Stimulated activated CD8-positive, alpha-beta memory T cell treated with anti-CD3 and anti-CD28 coated beads, Interleukin-15, amount 100 ng/mL, for 48 hours (primary cell): ENCODE measurements around the gene PXDN.

Source experiments
- DNase-seq, 2 donors: peaks; one replicate each; pipeline ENCODE4 v3.0.0-alpha.2; 2020; ENCODE audit warnings: low read depth in 2 of 2

PXDN gene

GRCh38 chr2:1599301-1600085, 144.8 kb downstream of the PXDN start:
- no peak for DNase-seq

- no peak for DNase-seq
Observed at GRCh38 chr2:1598800-1599199, 145.5 kb downstream of the PXDN start.

GRCh38 chr2:1598041-1598710, 146.1 kb downstream of the PXDN start:
- DNase-seq = no peak

DNA sequence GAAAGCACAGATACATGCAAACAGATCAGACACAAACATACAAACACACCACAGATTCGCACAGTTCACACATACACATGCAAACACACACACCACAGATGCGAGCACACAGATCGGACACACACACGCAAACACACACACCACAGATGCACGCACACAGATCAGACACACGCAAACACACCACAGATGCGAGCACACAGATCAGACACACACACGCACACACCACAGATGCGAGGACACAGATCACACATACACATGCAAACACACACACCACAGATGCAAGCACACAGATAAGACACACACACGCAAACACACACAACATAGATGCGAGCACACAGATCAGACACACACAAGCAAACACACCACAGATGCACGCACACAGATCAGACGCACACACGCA, 149.0 kb downstream of the PXDN start:
- DNase-seq = no peak

GRCh38 chr2:1594373-1595171, 149.7 kb downstream of the PXDN start:
- no peak for DNase-seq

- no peak for DNase-seq
Observed at GRCh38 chr2:1594123-1594372, 150.3 kb downstream of the PXDN start.

DNA sequence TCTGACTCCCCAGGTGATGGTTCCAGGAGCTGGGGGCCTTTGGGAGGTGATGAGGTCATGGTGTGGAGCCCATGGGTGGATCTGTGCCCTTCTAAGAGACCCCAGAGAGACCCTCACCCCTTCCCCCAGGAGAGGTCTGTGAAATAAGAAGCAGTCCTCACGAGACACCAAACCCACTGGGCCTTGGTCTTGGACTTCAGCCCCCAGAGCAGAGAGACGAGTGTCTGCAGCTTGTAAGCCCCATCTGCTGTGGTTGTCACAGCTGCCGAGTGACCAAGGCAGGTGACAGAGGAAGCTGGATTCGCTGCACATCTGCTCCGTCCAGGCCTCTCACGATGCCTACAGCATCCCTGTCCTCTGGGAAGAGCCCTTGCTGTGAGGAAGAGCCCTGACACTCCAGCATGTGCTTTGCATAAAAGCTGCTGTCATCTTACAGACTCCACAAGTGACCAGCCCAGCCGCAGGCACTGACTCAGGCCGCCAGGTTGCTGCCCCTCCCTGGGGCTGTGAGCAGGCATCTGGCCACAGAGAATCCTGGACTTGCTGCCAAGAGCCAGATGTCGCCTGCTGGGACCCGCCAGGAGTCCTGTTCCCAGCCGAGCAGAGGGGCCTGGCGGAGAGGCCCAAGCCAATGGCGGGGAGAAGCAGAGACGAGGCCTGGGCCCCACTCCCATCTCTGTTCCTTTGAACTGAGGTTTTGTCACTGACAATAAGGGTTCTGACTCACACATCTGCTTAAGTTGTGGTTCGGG, 150.8 kb downstream of the PXDN start:
- no peak for DNase-seq

DNA sequence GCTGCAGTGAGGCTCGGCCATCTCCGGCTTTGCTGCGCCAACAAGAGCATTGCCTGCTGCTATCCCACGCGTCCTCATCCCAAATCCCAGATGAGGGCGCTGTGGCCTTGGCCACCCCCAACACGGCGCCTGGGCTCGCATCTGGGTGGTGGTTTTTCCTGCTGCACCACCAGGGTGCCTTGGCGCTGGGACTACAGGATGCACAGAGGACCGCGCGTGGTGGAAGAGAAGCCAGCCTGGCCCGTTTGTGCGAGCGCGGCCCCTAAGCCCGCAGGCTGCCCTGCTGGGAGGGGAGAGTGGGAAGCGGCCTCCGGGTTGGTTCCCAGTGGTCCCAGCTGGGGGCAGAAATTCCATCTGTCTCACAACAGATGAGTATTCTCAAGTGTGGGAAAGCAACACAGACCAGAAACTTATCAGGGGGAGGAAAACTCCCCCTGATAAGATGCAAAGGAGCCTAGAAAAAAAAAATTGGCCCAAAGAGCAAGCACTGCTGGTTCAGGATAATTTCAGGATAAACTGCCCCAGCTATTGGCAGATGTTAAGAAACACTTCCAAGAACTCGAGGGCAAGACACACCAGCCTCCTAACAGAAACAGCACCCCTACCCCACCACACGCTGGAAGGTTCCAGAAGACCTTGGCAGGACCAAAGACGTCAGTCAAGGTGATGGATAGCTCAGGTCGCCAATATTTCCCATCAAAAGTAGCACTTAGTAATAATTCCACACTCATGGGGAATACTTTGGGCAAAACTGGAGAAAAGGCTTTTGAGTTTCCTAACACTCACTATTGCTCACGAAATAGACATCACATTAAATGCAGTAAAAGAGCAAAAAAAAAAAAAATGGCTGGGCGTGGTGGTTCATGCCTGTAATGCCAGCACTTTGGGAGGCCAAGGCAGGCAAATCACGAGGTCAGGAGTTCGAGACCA, 152.1 kb downstream of the PXDN start:
- DNase-seq = no peak

- DNase-seq = no peak
Observed at GRCh38 chr2:1591461-1591770, 152.9 kb downstream of the PXDN start.

DNA sequence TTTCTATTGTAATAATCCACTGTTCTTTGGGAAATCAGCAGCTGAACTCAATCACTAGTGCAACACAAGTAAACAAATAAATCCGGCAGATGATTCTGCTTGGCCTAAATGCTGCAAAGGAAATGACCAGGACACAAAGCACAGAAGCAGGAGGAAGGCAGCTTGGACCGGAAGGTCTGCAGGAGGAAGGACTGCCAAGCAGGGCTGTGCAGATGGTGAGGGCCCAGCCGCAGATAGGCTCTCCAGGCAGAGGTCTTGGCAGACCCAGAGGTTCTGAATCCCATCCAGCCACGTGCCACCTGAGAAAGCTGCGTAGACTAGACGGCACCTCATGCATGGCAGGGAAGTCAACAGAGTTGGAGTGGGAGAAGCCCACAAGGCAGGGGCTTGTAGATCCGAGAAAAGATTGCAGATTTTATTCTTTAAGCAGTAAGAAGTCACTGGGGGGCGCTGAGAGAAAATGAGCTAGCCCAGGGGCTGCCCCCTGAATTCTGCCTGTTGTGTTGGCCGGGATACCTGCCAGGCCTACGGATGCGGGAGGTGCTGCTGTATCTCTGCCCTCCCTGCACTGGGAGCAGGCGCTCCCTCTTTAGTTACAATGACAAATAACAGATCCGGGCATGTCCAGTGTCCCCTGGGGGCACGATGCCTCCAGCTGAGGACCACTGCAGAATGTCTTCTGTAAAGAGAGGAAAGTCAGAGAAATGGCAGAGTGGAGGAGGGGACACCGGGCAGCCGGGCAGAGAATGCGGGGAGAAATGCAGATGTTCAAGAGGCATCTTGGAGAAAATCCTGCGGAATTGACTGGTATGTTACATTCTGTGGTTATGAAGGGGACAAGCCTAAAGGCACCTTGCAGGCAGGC, 153.5 kb downstream of the PXDN start:
- no peak for DNase-seq

- no peak for DNase-seq
Observed at GRCh38 chr2:1588978-1589621, 155.2 kb downstream of the PXDN start.

- DNase-seq = no peak
Observed at GRCh38 chr2:1588051-1588977, 156.0 kb downstream of the PXDN start.

DNA sequence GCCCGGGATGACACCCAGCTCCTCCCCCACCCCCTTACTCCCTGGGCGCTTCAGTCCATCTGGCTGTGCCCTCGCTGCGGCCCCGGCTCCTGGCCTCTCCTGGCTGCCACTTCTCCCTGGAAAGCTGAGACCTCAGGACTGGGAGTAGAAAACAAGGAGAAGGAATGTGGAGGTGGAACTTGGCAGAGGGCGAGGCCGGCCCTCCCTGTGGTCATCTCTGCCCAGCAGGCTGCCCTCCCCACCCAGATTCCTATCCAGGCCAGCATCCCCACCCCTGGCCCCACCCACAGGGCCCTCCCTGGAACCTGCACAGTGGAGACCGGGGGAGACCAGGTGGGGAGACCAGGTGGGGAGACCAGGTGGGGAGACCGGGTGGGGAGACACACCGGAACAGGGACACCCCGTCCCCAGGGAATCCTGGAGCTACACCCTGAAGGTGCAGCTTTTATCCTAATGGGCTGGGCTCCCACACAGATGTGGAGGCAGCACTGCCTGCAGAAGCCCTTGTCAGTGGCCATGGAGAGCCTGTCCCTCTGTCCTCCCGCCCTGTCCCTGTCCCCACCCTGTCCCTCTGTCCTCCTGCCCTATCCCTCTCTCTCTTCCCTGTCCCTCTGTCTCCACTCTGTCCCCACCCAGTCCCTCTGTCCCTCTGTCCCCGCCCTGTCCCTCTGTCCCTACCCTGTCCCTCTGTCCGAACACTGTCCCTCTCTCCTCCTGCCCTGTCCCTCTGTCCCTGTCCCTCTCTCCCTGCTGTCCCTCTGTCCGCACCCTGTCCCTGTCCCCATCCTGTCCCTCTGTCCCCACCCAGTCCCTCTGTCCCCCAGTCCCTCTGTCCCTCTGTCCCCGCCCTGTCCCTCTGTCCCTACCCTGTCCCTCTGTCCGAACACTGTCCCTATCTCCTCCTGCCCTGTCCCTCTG, 157.1 kb downstream of the PXDN start:
- no peak for DNase-seq

DNA sequence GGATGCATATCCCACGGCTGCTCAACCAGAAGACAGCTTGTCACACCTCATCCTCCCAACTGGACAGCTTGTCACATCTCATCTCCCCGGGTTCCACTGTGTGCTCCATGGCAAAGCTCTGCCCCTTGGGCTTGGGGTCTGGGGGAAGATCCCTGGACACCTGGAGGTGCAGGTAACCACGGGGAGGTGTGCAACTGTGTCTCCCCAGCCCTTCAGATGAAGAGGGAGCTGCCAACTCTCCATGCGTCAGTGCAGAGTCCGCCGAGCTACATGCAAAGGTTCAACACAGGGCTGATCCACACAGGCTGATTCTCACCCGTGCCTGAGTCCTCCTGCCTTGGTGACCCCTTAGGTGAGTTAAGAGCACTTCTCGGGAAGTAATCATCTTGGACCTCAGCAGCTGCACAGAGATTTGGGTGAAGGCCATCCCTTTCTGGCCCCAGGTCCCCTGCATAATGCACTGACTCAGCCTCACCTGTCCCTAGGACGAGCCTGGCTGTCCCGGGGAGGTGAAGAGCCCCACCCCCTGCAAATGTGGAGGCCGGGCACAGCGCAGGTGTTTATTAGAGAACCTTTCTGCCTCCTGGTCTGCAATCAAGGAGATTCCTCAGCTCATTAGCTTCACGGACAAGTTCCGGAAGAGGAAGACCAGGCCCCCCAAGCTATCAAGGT, 157.9 kb downstream of the PXDN start:
- DNase-seq = no peak

DNA sequence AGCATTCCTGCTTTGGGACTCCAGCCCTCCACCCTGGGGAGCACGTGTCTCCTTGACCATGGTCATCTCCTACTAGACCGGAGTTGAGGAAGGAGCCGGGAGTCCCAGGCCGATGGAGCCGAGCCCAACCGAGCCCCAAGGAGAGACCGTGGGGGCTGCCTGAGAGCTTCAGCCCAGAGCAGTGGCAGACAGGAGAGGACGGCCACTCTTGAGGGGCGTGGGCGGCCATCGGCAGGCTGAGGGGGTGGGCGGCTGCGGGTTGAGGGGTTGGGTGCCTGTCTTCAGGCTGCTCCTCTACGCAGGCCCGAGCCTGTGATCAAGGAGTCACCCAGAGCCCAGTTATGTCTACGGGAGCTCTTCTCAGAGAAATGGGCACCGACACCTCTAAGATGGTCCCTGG, 158.7 kb downstream of the PXDN start:
- DNase-seq = no peak

DNA sequence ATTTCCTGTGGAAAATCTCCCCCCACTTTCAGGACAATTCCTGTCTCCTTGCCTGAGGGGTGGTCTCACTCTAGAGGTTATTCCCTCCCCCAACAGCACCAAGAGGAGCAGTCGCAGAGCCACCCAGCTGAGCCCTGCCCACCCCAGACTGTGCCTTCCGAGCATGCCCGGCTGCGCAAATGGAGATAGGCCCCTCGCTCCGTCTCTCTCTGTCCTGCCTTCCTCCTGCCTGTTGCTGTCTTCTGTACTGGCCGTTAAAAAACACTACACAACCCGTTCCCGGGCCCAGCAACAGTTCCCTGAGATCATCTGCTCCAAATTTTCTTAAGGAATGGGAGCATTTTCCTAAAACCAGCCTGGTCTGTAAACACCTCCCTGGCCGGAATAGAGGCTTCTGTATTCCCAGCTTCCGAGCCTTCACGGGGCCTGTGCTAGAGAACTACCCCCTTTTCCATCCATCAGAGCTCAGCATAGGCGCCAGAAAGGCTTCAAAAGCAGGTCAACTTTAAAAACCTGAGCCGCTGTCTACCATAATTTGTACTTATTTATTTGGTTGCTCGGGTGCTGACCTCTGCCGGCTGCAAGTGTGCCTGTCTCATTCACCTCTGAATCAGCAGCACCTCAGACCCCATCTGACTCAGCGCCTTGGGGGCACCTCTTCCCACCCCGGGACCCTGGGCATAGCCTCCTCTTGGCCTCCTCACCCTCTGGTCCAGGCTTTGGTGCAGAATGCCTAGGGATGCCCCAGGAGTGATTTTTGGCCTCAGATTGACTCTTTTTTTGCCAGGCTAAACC, 159.4 kb downstream of the PXDN start:
- no peak for DNase-seq
